EH (cell line): ENCODE results near the gene RNU6-9.

Experiments used
- DNase-seq: peaks from one replicate; pipeline ENCODE4 v3.0.0-alpha.2; 2015; ENCODE audit warnings: low read depth

RNU6-9 gene

GRCh38 chr19:936175-936546 is 42.9 kb downstream of the RNU6-9 start:
- no peak for DNase-seq

DNA sequence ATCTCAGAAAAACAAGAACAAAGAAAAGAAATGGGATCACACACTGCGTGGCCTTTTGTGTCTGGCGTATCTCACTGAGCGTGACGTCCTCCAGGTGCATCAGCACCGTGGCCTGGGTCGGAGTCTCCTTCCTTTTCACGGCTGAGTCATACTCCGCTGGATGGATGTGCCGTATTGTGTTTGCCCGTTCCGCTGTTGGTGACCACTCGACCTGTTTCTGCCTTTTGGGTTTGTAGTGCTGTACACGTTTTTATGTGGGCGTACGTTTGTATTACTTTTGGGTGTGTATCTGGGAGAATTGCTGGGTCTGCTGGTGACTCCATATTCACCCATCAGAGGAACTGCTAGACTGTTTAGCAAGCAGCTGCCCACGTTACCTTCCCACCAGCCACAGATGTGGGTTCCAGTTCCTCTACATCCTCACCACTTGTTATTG is 44.0 kb downstream of the RNU6-9 start:
- DNase-seq: no peak

GRCh38 chr19:938233-938923 is 45.1 kb downstream of the RNU6-9 start:
- no peak for DNase-seq

DNA sequence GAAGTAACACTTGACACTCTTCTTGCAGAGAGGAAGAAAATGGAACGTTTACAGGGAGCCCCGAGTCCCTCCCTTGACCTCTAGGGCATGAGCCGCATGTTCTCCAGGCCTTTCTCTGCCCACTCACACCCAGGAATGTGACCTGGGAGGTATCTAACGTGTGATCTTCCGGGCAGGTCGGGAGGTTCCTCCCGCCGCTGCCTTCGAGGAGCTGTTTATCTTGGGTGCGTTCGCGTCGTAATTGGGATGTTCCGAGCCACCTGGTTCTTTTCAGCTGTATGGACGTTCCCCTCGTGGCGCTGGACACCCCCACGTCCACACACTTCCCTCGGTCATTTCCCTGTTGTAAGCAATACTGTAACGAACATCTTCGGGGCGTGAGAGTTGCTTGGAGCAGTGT is 46.2 kb downstream of the RNU6-9 start:
- no peak for DNase-seq

DNA sequence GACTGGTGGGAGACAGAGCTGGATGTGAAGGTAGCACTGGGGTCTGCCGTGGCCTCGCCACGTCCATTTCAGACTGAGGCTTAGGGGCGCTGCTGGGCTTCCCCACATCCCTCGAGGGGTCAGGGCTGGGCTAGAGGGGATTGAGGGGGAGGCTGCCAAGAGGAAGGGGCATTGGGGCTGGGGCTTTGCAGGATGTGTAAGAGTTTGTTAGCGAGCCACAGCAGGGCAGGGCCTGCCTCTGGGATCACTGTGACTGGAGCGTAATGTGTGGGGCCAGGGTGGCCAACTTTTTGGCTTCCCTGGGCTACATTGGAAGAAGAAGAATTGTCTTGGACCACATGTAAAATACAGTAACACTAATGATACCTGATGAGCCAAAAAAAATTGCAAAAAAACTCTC is 46.6 kb downstream of the RNU6-9 start:
- DNase-seq: no peak

GRCh38 chr19:940591-941291 is 47.5 kb downstream of the RNU6-9 start:
- no peak for DNase-seq

DNA sequence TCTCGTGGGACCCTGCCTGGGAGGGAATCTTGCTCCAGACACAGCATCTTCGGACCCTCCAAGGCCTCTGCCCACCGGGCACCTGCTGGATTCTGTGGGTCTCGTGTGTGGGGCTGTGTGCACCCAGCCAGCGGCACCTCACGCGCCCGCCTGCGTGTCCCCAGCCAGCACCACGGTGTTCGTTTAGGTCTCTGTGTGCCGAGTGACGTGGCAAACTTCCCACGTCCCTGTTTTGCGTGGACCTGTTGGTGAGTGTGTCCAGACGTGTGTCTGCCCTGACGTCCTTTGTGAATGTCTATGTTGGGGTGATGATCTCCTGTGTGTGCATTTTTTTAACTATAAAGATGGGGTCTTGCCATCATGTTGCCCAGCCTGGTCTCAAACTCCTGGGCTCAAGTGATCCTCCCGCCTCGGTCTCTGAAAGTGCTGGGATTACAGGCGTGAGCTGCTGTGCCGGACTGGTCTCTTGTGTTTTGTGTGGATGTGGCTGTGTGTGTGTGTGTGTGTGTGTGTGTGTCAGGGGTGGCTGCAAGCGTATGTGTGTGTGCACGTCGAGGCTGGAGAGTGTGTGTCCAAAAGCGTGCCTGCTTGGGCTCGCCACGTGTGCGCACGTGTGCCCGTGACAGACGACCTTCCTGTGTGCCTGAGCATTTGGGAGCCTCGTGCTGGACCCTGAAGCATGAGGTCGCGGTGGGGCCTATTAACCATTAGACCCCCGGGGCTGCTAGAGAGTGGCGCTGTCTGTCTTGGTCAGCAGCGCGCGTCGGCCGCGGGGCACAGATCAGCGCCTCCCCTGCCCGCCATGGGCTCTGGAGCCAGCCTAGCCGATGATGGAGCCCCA is 48.2 kb downstream of the RNU6-9 start:
- DNase-seq: no peak

GRCh38 chr19:942133-942645 is 48.9 kb downstream of the RNU6-9 start:
- no peak for DNase-seq
